GM18498 (cell line): ENCODE measurements around the gene QKI.
"Not testable (repeated sequence)": the region's sequence is repeated elsewhere in the genome, so short reads cannot be mapped to it uniquely, and the experiment has no call there.

Experiments used
- ATAC-seq: cut with Tn5 transposase; IDR thresholded peaks from one replicate; pipeline ENCODE4 v1.9.1; 2021; ENCODE audit warnings: mild to moderate bottlenecking, moderate library complexity; ENCODE audit not compliant: unreplicated experiment

The QKI gene

GRCh38 chr6:163438298-163438939 lies 23.9 kb downstream of the QKI start:
- ATAC-seq: no peak

GRCh38 chr6:163438940-163439335 lies 24.4 kb downstream of the QKI start:
- ATAC-seq: peak; percentile 81

GRCh38 chr6:163439390-163439789 lies 24.9 kb downstream of the QKI start:
- ATAC-seq: not testable (repeated sequence)

- no peak for ATAC-seq
Observed at GRCh38 chr6:163439997-163440396, 25.5 kb downstream of the QKI start.

GRCh38 chr6:163442336-163442735 lies 27.8 kb downstream of the QKI start:
- no peak for ATAC-seq

- no peak for ATAC-seq
Observed at GRCh38 chr6:163444077-163444476, 29.6 kb downstream of the QKI start.

- no peak for ATAC-seq
Observed at GRCh38 chr6:163446549-163446948, 32.0 kb downstream of the QKI start.

- no peak for ATAC-seq
Observed at GRCh38 chr6:163449076-163449475, 34.6 kb downstream of the QKI start.

GRCh38 chr6:163454425-163454824 lies 39.9 kb downstream of the QKI start:
- ATAC-seq: no peak

- no peak for ATAC-seq
Observed at GRCh38 chr6:163455552-163455951, 41.0 kb downstream of the QKI start.

GRCh38 chr6:163457637-163458561 lies 43.4 kb downstream of the QKI start:
- ATAC-seq: peak; percentile 44

- ATAC-seq: no peak
Observed at GRCh38 chr6:163459007-163459406, 44.5 kb downstream of the QKI start.

- ATAC-seq: no peak
Observed at GRCh38 chr6:163459536-163459935, 45.0 kb downstream of the QKI start.

- peak; percentile 84 for ATAC-seq
Observed at GRCh38 chr6:163460307-163460782, 45.8 kb downstream of the QKI start.

GRCh38 chr6:163461696-163462095 lies 47.2 kb downstream of the QKI start:
- ATAC-seq: peak; percentile 24

- no peak for ATAC-seq
Observed at GRCh38 chr6:163463180-163463579, 48.7 kb downstream of the QKI start.

GRCh38 chr6:163463795-163464194 lies 49.3 kb downstream of the QKI start:
- ATAC-seq: no peak

- ATAC-seq: no peak
Observed at GRCh38 chr6:163466839-163467390, 52.4 kb downstream of the QKI start.

GRCh38 chr6:163468738-163469137 lies 54.2 kb downstream of the QKI start:
- ATAC-seq: no peak

- no peak for ATAC-seq
Observed at GRCh38 chr6:163469459-163469985, 55.0 kb downstream of the QKI start.

- ATAC-seq: no peak
Observed at GRCh38 chr6:163470611-163471010, 56.1 kb downstream of the QKI start.
